Measurements from ENCODE around the gene RC3H1.

RC3H1 gene

GRCh38 chr1:173884701-173885100, 137.5 kb downstream of the RC3H1 start:
- no peak for DNase-seq

Measured in EL (cell line).